ENCODE data around the gene ZC3H12A. TPM values are rescaled to one million over a fixed set of nuclear protein-coding genes. Genes with fewer than 3 reads are reported as not detected.

ZC3H12A gene
- total RNA-seq, 1 donor from 2014 or later: 4.9 TPM

DNA sequence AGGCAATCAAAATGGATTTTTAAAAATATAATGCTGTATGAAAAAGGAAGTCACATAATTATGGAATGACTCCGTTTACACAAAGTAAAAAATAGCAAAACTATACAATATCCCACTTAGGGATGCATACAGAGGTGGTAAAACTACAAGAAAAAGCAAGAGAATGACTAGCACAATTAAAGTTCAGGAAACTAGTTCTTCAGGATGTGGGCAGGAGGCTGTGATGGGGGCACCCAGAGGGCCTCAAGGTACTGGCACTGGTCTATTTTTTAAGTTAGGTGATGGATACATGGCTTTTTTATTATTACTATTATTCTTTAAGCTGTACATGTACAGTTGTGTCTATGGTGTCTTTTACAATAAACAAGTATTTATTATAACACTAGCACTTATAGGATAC lies 1.4 kb upstream of the ZC3H12A start:
- H3K27me3 ChIP-seq (ENCODE audit: low read depth): no peaks in the 10 kb centered on the region
- TF ChIP-seq, protein P1, sequence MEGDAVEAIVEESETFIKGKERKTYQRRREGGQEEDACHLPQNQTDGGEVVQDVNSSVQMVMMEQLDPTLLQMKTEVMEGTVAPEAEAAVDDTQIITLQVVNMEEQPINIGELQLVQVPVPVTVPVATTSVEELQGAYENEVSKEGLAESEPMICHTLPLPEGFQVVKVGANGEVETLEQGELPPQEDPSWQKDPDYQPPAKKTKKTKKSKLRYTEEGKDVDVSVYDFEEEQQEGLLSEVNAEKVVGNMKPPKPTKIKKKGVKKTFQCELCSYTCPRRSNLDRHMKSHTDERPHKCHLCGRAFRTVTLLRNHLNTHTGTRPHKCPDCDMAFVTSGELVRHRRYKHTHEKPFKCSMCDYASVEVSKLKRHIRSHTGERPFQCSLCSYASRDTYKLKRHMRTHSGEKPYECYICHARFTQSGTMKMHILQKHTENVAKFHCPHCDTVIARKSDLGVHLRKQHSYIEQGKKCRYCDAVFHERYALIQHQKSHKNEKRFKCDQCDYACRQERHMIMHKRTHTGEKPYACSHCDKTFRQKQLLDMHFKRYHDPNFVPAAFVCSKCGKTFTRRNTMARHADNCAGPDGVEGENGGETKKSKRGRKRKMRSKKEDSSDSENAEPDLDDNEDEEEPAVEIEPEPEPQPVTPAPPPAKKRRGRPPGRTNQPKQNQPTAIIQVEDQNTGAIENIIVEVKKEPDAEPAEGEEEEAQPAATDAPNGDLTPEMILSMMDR (IDR thresholded peaks at IDR 0.05; ENCODE audit: borderline replicate concordance): no peak
- no peaks in the 10 kb centered on the region for H3K9me3 ChIP-seq (replicated peaks)
- peaks cover 74% of the 10 kb centered on the region for H3K4me1 ChIP-seq
- DNase-seq: no peak
- H3K36me3 ChIP-seq: peaks cover 11% of the 10 kb centered on the region
- peak overlapping the region; percentile 91 for H3K27ac ChIP-seq (replicated peaks)
- intact Hi-C loops (cut with micrococcal nuclease): no loop called here
- peak overlapping the region; percentile 83 for H3K4me3 ChIP-seq

DNA sequence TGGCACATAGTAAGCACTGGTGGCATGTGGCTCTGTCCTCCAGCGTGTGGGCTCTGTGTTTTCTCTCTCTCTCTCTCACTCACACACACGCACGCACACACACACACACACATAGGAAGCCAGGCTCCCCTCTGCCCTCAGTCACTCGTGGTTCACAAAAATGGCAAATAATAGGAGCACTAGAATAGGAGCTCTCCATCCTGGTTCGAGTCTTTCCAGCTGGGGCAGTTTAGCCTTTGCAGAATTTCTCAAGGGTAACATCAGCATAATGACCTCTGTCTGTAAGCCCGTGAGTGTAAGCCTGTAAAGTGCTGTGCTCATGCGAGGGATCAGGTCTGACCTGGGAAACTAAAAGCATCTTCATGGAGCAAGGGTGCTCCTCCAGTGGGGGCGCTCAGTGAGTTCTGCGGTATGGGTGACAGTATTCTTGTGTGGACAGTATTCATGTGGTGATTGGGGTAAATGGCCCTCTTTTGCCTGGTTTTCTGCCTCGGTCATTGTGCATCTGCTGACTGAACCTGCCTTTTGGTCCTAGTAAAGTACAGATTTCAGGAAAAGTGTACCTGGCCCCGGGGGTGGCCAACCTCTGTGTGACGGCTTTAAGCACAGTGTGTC lies 842 bp upstream of the ZC3H12A start:
- intact Hi-C loops (cut with micrococcal nuclease): no loop called here
- Histone ChIP-seq H3K27ac (replicated peaks) (peak overlapping the region; percentile 91), H3K4me1 (peaks cover 79% of the 10 kb centered on the region), H3K27me3 (ENCODE audit: low read depth) (no peaks in the 10 kb centered on the region), H3K4me3 (peak overlapping the region; percentile 83), H3K36me3 (peaks cover 16% of the 10 kb centered on the region), H3K9me3 (replicated peaks) (no peaks in the 10 kb centered on the region)
- no peak for DNase-seq
- TF ChIP-seq, protein P1 (IDR thresholded peaks at IDR 0.05; ENCODE audit: borderline replicate concordance): no peak

DNA sequence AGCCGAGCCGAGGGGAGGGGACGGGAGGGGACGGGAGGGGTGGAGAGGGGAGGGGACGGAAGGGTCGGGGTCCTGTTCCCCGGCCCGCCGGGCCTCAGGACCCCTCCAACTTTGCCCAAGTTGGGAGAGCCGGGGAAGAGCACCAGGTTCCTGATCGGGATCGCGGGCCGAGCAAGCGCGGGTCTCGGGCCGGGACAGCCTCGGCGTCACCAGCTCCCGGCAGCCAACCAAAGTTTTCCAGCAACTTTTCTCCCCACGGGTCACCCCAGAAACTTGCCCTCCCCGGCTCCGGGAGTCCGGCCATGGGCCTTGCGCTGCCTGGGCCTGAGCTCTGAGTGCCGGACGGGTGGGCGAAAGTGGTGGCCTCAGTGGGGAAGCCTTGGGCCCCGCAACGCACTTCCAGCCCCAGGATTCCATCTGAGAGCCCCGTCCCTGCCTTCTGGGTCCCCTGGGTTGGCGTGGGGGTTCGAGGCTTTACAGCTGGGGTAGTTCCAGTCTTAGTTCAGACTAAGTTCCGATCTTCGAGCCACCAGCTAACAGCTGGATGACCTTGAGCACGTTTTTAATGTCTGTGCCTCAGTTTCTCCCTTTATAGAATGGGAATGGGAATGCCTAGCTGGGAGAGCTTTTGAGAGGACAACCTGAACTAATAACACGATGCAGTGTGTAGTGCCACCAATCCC lies 458 bp downstream of the ZC3H12A start:
- no peaks in the 10 kb centered on the region for H3K27me3 ChIP-seq (ENCODE audit: low read depth)
- no peak for DNase-seq
- peaks cover 92% of the 10 kb centered on the region for H3K4me1 ChIP-seq
- intact Hi-C loops (cut with micrococcal nuclease): no loop called here
- H3K36me3 ChIP-seq: peaks cover 23% of the 10 kb centered on the region
- peak overlapping the region; percentile 91 for H3K27ac ChIP-seq (replicated peaks)
- no peaks in the 10 kb centered on the region for H3K9me3 ChIP-seq (replicated peaks)
- TF ChIP-seq, protein P1 (IDR thresholded peaks at IDR 0.05; ENCODE audit: borderline replicate concordance): no peak
- peak overlapping the region; percentile 83 for H3K4me3 ChIP-seq

DNA sequence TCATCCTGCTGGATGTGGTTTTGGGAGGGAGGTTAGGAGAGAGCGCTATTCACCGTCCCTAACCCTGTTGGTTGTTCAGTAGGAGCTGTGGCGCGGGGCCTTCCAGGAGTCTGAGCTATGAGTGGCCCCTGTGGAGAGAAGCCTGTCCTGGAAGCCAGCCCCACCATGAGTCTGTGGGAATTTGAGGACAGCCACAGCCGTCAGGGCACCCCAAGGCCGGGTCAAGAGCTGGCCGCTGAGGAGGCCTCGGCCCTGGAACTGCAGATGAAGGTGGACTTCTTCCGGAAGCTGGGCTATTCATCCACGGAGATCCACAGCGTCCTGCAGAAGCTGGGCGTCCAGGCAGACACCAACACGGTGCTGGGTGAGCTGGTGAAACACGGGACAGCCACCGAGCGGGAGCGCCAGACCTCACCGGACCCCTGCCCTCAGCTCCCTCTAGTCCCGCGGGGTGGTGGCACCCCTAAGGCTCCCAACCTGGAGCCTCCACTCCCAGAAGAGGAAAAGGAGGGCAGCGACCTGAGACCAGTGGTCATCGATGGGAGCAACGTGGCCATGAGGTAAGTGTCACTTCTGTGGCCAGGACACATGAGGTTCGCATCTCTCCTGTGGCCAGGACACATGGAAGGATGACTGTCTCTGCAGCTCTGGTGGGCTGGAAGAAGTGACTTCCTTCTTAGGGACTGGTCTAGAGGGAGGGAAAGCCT lies 1.2 kb downstream of the ZC3H12A start:
- TF ChIP-seq, protein P1 (IDR thresholded peaks at IDR 0.05; ENCODE audit: borderline replicate concordance): no peak

DNA sequence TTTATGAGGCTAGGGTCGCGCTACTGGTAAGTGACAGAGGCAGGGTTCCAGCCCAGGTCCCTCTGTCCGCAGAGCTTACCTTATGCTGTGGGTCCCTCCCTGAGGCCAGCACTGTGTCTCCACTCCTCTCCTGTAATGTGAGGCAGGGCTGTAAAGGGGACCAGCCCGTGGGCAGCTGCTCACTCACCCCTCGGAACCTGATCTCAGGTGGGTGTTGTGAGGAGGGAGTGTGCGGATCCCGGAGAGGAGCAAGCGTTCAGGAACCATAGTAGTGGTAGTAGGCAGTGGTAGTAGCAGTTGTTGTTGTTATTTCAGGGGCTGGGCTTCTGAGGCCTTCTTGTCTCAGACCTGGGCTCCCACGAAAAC lies 1.7 kb downstream of the ZC3H12A start:
- TF ChIP-seq, protein P1 (IDR thresholded peaks at IDR 0.05; ENCODE audit: borderline replicate concordance): no peak
- H3K36me3 ChIP-seq: peaks cover 32% of the 10 kb centered on the region
- no peak for DNase-seq
- H3K9me3 ChIP-seq (replicated peaks): no peaks in the 10 kb centered on the region
- peak overlapping the region; percentile 83 for H3K4me3 ChIP-seq
- intact Hi-C loops (cut with micrococcal nuclease): no loop called here
- H3K27me3 ChIP-seq (ENCODE audit: low read depth): no peaks in the 10 kb centered on the region
- peak overlapping the region; percentile 91 for H3K27ac ChIP-seq (replicated peaks)
- H3K4me1 ChIP-seq: peaks cover 96% of the 10 kb centered on the region

More for the DNA sequence above, 1.2 kb downstream of the ZC3H12A start:
- Histone ChIP-seq H3K9me3 (replicated peaks) (no peaks in the 10 kb centered on the region), H3K4me1 (peaks cover 99% of the 10 kb centered on the region), H3K27ac (replicated peaks) (peak overlapping the region; percentile 91), H3K4me3 (peak overlapping the region; percentile 83), H3K27me3 (ENCODE audit: low read depth) (no peaks in the 10 kb centered on the region), H3K36me3 (peaks cover 27% of the 10 kb centered on the region)
- no peak for DNase-seq
- intact Hi-C loops (cut with micrococcal nuclease): no loop called here

Data from left ventricle myocardium inferior (tissue), 1 donor.